HL-60/S4 treated with phorbol 12-myristate 13-acetate at 8.2 ng/mL for 4 days and 3 days (cell line): ENCODE measurements around the gene VSIR.

Experiments
- in situ Hi-C: fragments of 300-500 bp; cut with MboI; formaldehyde crosslinking; loops from 2 replicates; pipeline ENCODE4 v1.15.0; 2022; ENCODE audit warnings: low sequenced_read_pairs

Gene VSIR

GRCh38 chr10:71700731-71701368, 72.5 kb downstream of the VSIR start:
- in situ Hi-C loops = loop anchor here (10.0 kb wide), 1 partner anchor 386 kb away; the partner anchor contains the start of gene SLC29A3

DNA sequence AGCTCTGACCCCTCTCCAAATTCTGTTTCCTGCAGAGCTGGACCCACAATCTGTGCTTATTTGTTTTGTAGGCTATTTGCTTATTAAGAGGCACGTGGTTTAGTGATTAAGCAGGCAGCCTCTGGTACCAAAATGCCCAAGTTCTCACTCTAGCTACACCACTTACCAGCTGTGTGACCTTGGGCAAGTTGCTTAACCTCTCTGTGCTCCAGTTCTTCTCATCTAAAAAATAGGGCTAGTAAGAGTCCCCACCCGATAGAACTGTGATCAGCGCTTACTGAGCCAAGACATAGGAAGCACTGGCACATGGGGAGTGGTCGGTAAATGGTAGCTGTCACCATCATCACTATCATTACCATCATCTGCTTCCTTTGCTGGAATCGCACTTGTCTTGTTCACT, 74.6 kb downstream of the VSIR start:
- in situ Hi-C loops = no loop called here

- in situ Hi-C loops = no loop called here
Measured at GRCh38 chr10:71697938-71698709, 75.2 kb downstream of the VSIR start.
